ENCODE results near the gene CARMIL1.

CARMIL1 gene

DNA sequence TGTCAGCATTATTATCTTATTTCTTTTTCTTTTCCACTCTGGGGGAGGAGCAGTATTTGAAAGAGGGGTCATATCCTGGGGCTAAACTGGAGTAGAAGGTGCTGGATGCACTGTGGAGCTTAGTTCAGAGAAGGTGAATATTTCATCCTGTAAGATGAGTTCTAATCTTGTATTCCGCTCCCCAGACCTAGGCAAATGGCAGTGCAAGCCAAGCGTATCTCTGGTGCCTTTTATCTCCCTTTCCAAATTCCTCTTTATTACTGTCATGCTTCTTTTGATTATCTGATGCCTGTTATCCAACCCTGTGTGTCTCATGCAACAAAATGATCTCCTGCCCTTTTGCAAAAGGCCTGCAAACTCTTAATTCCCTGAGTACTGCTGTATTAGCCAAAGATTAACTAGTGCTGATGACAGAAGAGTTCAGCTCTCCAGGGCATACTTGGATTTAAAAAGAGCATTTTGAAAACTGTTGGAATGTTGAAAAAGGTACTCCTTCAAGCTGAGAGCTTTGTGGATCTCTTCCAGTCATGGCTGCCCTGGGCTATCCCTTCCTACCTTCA is 138.0 kb downstream of the CARMIL1 start:
- no peaks in the 10 kb centered on the region for H3K4me1 ChIP-seq (ENCODE audit: insufficient read depth, poor library complexity, severe bottlenecking)
- H3K27ac ChIP-seq (ENCODE audit: poor library complexity, severe bottlenecking): no peak overlapping the region
- TF ChIP-seq, protein P1, sequence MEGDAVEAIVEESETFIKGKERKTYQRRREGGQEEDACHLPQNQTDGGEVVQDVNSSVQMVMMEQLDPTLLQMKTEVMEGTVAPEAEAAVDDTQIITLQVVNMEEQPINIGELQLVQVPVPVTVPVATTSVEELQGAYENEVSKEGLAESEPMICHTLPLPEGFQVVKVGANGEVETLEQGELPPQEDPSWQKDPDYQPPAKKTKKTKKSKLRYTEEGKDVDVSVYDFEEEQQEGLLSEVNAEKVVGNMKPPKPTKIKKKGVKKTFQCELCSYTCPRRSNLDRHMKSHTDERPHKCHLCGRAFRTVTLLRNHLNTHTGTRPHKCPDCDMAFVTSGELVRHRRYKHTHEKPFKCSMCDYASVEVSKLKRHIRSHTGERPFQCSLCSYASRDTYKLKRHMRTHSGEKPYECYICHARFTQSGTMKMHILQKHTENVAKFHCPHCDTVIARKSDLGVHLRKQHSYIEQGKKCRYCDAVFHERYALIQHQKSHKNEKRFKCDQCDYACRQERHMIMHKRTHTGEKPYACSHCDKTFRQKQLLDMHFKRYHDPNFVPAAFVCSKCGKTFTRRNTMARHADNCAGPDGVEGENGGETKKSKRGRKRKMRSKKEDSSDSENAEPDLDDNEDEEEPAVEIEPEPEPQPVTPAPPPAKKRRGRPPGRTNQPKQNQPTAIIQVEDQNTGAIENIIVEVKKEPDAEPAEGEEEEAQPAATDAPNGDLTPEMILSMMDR (IDR thresholded peaks at IDR 0.05; ENCODE audit: poor library complexity, severe bottlenecking): no peak
- no peaks in the 10 kb centered on the region for H3K9me3 ChIP-seq (ENCODE audit: severe bottlenecking)
- ATAC-seq (ENCODE audit: low read depth): no peak
- no peaks in the 10 kb centered on the region for H3K27me3 ChIP-seq (ENCODE audit: insufficient read depth, poor library complexity, severe bottlenecking)
- H3K36me3 ChIP-seq (ENCODE audit: low read depth): 0 out of 2 replicates have a peak, but pooled peaks cover 4% of the 10 kb centered on the region
- DNase-seq (ENCODE audit: low spot score): no peak
- no peak overlapping the region for H3K4me3 ChIP-seq (ENCODE audit: severe bottlenecking)

DNA sequence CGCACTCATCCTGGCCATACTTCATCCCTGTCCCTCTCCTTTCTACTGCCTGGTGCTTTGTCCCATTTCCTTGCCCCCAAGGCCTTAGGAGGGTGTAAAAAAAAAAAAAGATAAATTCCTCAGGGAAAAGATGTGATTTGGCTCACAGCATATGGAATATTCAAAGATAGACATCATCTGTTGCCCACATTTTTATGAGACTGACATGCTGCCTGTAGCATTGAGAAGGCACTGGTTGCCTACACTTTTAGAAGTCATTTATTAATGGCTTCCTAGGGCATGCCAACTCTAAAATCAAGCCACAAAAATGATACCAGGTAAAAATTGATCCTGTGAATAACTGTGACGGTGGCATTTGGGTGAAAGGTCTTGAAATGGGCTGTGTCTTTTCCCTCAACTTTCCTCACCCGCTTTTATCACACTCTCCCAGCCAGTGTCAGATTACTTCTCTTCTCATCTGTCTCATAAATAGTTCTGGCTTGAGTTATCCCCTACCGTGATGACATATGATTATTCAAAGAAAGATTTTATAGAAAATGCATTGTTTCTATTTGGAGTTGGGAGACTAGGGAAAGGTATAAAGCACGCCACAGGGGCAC is 139.4 kb downstream of the CARMIL1 start:
- Histone ChIP-seq H3K9me3 (ENCODE audit: severe bottlenecking) (no peaks in the 10 kb centered on the region), H3K36me3 (ENCODE audit: low read depth) (0 out of 2 replicates have a peak, but pooled peaks cover 4% of the 10 kb centered on the region), H3K4me1 (ENCODE audit: insufficient read depth, poor library complexity, severe bottlenecking) (no peaks in the 10 kb centered on the region), H3K27me3 (ENCODE audit: insufficient read depth, poor library complexity, severe bottlenecking) (no peaks in the 10 kb centered on the region), H3K4me3 (ENCODE audit: severe bottlenecking) (no peak overlapping the region), H3K27ac (ENCODE audit: poor library complexity, severe bottlenecking) (no peak overlapping the region)
- DNase-seq (ENCODE audit: low spot score): no peak
- ATAC-seq (ENCODE audit: low read depth): no peak
- TF ChIP-seq, protein P1 (IDR thresholded peaks at IDR 0.05; ENCODE audit: poor library complexity, severe bottlenecking): no peak

DNA sequence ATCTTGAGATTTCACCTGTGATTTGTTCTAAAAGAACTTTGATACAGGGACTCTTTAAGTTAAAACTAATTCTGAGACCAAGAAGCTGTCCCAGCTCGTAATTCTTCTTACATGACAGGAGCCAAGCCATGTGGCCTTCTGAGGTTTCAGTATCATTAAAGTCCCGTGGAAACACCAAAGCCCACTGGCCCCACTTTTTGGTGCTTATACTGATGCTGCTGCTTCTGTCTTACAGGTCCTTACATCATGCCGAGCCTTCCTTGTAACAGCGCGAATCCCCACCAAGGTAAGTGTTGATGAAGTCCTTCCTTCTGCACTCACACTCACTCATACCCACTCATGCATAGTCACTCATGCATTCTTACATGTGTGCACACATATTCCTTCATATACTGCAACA is 140.7 kb downstream of the CARMIL1 start:
- H3K27ac ChIP-seq (ENCODE audit: poor library complexity, severe bottlenecking): no peak overlapping the region
- DNase-seq (ENCODE audit: low spot score) (no peak), ATAC-seq (ENCODE audit: low read depth) (no peak)
- H3K9me3 ChIP-seq (ENCODE audit: severe bottlenecking): no peaks in the 10 kb centered on the region
- 0 out of 2 replicates have a peak, but pooled peaks cover 4% of the 10 kb centered on the region for H3K36me3 ChIP-seq (ENCODE audit: low read depth)
- no peak overlapping the region for H3K4me3 ChIP-seq (ENCODE audit: severe bottlenecking)
- TF ChIP-seq, protein P1 (IDR thresholded peaks at IDR 0.05; ENCODE audit: poor library complexity, severe bottlenecking): no peak
- no peaks in the 10 kb centered on the region for H3K4me1 ChIP-seq (ENCODE audit: insufficient read depth, poor library complexity, severe bottlenecking)
- H3K27me3 ChIP-seq (ENCODE audit: insufficient read depth, poor library complexity, severe bottlenecking): no peaks in the 10 kb centered on the region

DNA sequence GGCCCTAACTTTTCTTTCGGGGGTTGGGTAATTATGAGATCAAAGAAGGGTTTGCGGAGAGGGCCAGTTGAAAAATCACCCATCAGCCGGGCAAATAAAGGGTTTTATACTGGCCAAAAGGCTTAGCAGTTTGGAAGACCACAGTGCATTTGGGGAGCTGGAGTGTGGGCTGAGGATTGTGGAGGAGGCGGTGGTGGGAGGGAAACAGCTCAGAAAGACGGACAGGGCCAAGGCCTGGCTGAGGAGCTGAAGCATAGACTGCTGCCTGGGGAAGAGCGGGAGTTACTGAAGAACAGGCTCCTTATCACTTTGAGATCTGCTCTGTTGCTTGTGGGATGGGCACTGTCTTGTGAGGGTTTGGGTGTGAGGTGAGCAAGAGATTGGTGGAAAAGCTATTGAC is 144.2 kb downstream of the CARMIL1 start:
- Histone ChIP-seq H3K4me1 (ENCODE audit: insufficient read depth, poor library complexity, severe bottlenecking) (no peaks in the 10 kb centered on the region), H3K27me3 (ENCODE audit: insufficient read depth, poor library complexity, severe bottlenecking) (no peaks in the 10 kb centered on the region), H3K36me3 (ENCODE audit: low read depth) (0 out of 2 replicates have a peak, but pooled peaks cover 4% of the 10 kb centered on the region), H3K9me3 (ENCODE audit: severe bottlenecking) (no peaks in the 10 kb centered on the region), H3K27ac (ENCODE audit: poor library complexity, severe bottlenecking) (no peak overlapping the region), H3K4me3 (ENCODE audit: severe bottlenecking) (no peak overlapping the region)
- TF ChIP-seq, protein P1 (IDR thresholded peaks at IDR 0.05; ENCODE audit: poor library complexity, severe bottlenecking): no peak
- DNase-seq (ENCODE audit: low spot score) (no peak), ATAC-seq (ENCODE audit: low read depth) (no peak)

DNA sequence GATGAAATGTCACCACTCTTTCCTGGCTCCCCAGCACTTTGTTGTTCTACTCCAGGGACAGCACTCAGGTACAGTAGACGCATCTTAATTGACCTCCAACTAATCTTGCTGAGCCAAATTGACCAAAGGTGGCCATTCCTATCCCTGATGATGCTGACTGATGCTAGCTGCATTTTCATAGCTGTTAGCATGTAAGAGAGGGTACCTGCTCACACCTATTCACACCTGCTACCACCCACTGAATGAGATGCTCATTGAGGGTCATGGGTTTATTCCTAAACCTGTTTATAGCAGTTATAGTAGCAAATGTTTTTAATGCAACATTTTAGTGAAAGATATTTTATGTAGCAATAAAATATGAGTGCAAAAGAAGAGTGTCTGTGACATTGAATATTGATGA is 145.1 kb downstream of the CARMIL1 start:
- no peak for DNase-seq (ENCODE audit: low spot score)
- H3K27ac ChIP-seq (ENCODE audit: poor library complexity, severe bottlenecking): no peak overlapping the region
- no peaks in the 10 kb centered on the region for H3K4me1 ChIP-seq (ENCODE audit: insufficient read depth, poor library complexity, severe bottlenecking)
- H3K4me3 ChIP-seq (ENCODE audit: severe bottlenecking): no peak overlapping the region
- H3K27me3 ChIP-seq (ENCODE audit: insufficient read depth, poor library complexity, severe bottlenecking): no peaks in the 10 kb centered on the region
- 0 out of 2 replicates have a peak, but pooled peaks cover 4% of the 10 kb centered on the region for H3K36me3 ChIP-seq (ENCODE audit: low read depth)
- TF ChIP-seq, protein P1 (IDR thresholded peaks at IDR 0.05; ENCODE audit: poor library complexity, severe bottlenecking): no peak
- no peak for ATAC-seq (ENCODE audit: low read depth)
- no peaks in the 10 kb centered on the region for H3K9me3 ChIP-seq (ENCODE audit: severe bottlenecking)
